COR-L47 (cell line): ENCODE measurements around the gene NCOA3.

Experiments
- DNase-seq: peaks from one replicate; lab custom pipeline; 2025; lab: John Stamatoyannopoulos, UW

The NCOA3 gene

GRCh38 chr20:47597090-47597489 is 95.4 kb downstream of the NCOA3 start:
- no peak for DNase-seq

GRCh38 chr20:47598911-47599744 is 97.4 kb downstream of the NCOA3 start:
- DNase-seq: no peak

- DNase-seq: no peak
Observed at GRCh38 chr20:47600967-47601547, 99.4 kb downstream of the NCOA3 start.

- no peak for DNase-seq
Observed at GRCh38 chr20:47603260-47603659, 101.6 kb downstream of the NCOA3 start.

- DNase-seq: no peak
Observed at GRCh38 chr20:47605673-47606413, 104.2 kb downstream of the NCOA3 start.

GRCh38 chr20:47606414-47606982 is 104.8 kb downstream of the NCOA3 start:
- no peak for DNase-seq

- DNase-seq: no peak
Observed at GRCh38 chr20:47606983-47607613, 105.4 kb downstream of the NCOA3 start.

GRCh38 chr20:47609001-47609400 is 107.3 kb downstream of the NCOA3 start:
- DNase-seq: no peak

GRCh38 chr20:47610247-47610944 is 108.7 kb downstream of the NCOA3 start:
- no peak for DNase-seq

- DNase-seq: no peak
Observed at GRCh38 chr20:47610945-47611250, 109.2 kb downstream of the NCOA3 start.

- DNase-seq: no peak
Observed at GRCh38 chr20:47611785-47612184, 110.1 kb downstream of the NCOA3 start.

GRCh38 chr20:47612670-47613069 is 111.0 kb downstream of the NCOA3 start:
- DNase-seq: no peak

- no peak for DNase-seq
Observed at GRCh38 chr20:47614703-47615309, 113.1 kb downstream of the NCOA3 start.

GRCh38 chr20:47618479-47618878 is 116.8 kb downstream of the NCOA3 start:
- no peak for DNase-seq

- peak; percentile 16 for DNase-seq
Observed at GRCh38 chr20:47620808-47621805, 119.4 kb downstream of the NCOA3 start.

GRCh38 chr20:47622118-47622665 is 120.5 kb downstream of the NCOA3 start:
- DNase-seq: no peak

GRCh38 chr20:47623206-47623605 is 121.5 kb downstream of the NCOA3 start:
- DNase-seq: no peak

GRCh38 chr20:47627540-47627939 is 125.9 kb downstream of the NCOA3 start:
- no peak for DNase-seq

- DNase-seq: no peak
Observed at GRCh38 chr20:47629907-47630306, 128.2 kb downstream of the NCOA3 start.

GRCh38 chr20:47631078-47631477 is 129.4 kb downstream of the NCOA3 start:
- DNase-seq: no peak
